Endothelial cell of umbilical vein (primary cell): ENCODE data around the gene LEP. TPM values are rescaled to one million over a fixed set of nuclear protein-coding genes. Genes with fewer than 3 reads are reported as not detected.

ENCODE experiments used
- BruUV-seq: library from RNA; stranded (reverse); fragments of 400-500 nt; replicated peaks from 2 replicates; lab custom pipeline; 2021; lab: Mats Ljungman, UMichigan
- CTCF ChIA-PET: fragments of 300-600, 350-600 bp; sonication (Branson Sonifier 250); formaldehyde crosslinking; loops from one replicate; lab custom pipeline; 2021; ENCODE audit warnings: antibody characterized with exemption, inconsistent platforms; lab: Charles Lee
- POLR2A ChIA-PET: fragments of 300-600, 350-600 bp; sonication (Branson Sonifier 250); formaldehyde crosslinking; loops from one replicate; lab custom pipeline; 2021; ENCODE audit warnings: antibody characterized with exemption, inconsistent platforms; lab: Charles Lee
- DNase-seq: peaks from one replicate; pipeline ENCODE4 v3.0.0-alpha.2; 2011; ENCODE audit warnings: low read depth, low spot score
- FAIRE-seq: peaks from 2 replicates; lab custom pipeline; 2011; peaks lifted over from hg19 to GRCh38; lab: Jason Lieb, UNC
- H2AFZ ChIP-seq: 2 replicates; pipeline ENCODE4 v1.6.0; 2012; ENCODE audit warnings: low read depth, low read length, control low read depth, inconsistent platforms
- H3K27ac ChIP-seq: 2 replicates; pipeline ENCODE4 v1.5.1; 2011; ENCODE audit warnings: low read depth, mild to moderate bottlenecking, control low read depth, low read length, moderate library complexity; ENCODE audit not compliant: insufficient read depth
- H3K27me3 ChIP-seq, 2 experiments: 2 replicates each; pipeline versions ENCODE4 v1.6.0 to v1.6.1; 2011; ENCODE audit warnings: low read length in 2 of 2, mixed read lengths in 1 of 2; ENCODE audit not compliant: control insufficient read depth in 2 of 2, insufficient read depth in 2 of 2
- H3K36me3 ChIP-seq, 2 experiments: 2 replicates in 1 of 2; 3 replicates in 1 of 2; pipeline ENCODE4 v1.5.1; 2011; ENCODE audit warnings: low read length in 2 of 2, mild to moderate bottlenecking in 1 of 2, moderate library complexity in 1 of 2; ENCODE audit not compliant: control insufficient read depth in 2 of 2, insufficient read depth in 2 of 2; ENCODE audit errors: extremely low read depth in 1 of 2
- H3K4me1 ChIP-seq: 3 replicates; pipeline ENCODE4 v1.5.1; 2011; ENCODE audit warnings: mild to moderate bottlenecking, low read length; ENCODE audit not compliant: control insufficient read depth, insufficient read depth; ENCODE audit errors: extremely low read depth
- H3K4me2 ChIP-seq: 2 replicates; pipeline ENCODE4 v1.6.1; 2011; ENCODE audit warnings: low read length, control low read depth, mixed read lengths; ENCODE audit not compliant: insufficient read depth
- H3K4me3 ChIP-seq, 3 experiments: fragments of 200-600 bp in 1 of 3; sonication (generic), shearing (Covaris generic) in 1 of 3; replicated peaks in 1 of 3; 2 replicates each; pipeline ENCODE4 v1.5.1; 2011 to 2016; ENCODE audit warnings: control low read depth in 3 of 3, low read length in 3 of 3, mild to moderate bottlenecking in 2 of 3, inconsistent platforms in 1 of 3, low read depth in 1 of 3, moderate library complexity in 1 of 3; ENCODE audit not compliant: insufficient read depth in 1 of 3
- H3K79me2 ChIP-seq: 2 replicates; pipeline ENCODE4 v1.6.0; 2012; ENCODE audit warnings: low read length, inconsistent platforms; ENCODE audit not compliant: control insufficient read depth, insufficient read depth
- H3K9ac ChIP-seq: replicated peaks from 2 replicates; pipeline ENCODE3; 2011; ENCODE audit warnings: low read length, control low read depth; ENCODE audit not compliant: insufficient read depth; ENCODE audit errors: extremely low read depth
- H3K9me1 ChIP-seq: replicated peaks from 3 replicates; pipeline ENCODE4 v1.6.0; 2011; ENCODE audit warnings: mild to moderate bottlenecking, low read length; ENCODE audit not compliant: control insufficient read depth, insufficient read depth; ENCODE audit errors: extremely low read depth
- H3K9me3 ChIP-seq: replicated peaks from 2 replicates; pipeline ENCODE4 v1.5.1; 2012; ENCODE audit warnings: low read length, inconsistent platforms; ENCODE audit not compliant: control insufficient read depth, insufficient read depth
- H4K20me1 ChIP-seq: replicated peaks from 2 replicates; pipeline ENCODE3; 2011; ENCODE audit warnings: mild to moderate bottlenecking, low read length; ENCODE audit not compliant: control insufficient read depth, insufficient read depth; ENCODE audit errors: extremely low read depth
- EZH2 ChIP-seq: IDR thresholded peaks from 2 replicates; pipeline ENCODE4 v1.6.1; 2012; ENCODE audit warnings: borderline replicate concordance, low read depth, mild to moderate bottlenecking, moderate library complexity, low read length, inconsistent platforms; ENCODE audit not compliant: severe bottlenecking
- JUN ChIP-seq: IDR thresholded peaks from 2 replicates; pipeline ENCODE4 v1.6.1; 2011; ENCODE audit warnings: borderline replicate concordance, low read depth; ENCODE audit not compliant: insufficient read length, insufficient read depth
- MAX ChIP-seq: IDR thresholded peaks from 2 replicates; pipeline ENCODE4 v1.6.1; 2011; ENCODE audit not compliant: insufficient read depth, insufficient read length
- POLR2AphosphoS5 ChIP-seq: IDR thresholded peaks from 2 replicates; pipeline ENCODE4 v1.6.1; 2012; ENCODE audit warnings: low read depth, mild to moderate bottlenecking, control low read depth, low read length, moderate library complexity; ENCODE audit not compliant: insufficient read depth
- dilution Hi-C: fragments of 300-500 bp; cut with MboI; formaldehyde crosslinking; loops from one replicate; pipeline ENCODE4 v1.15.0; 2019; ENCODE audit warnings: low sequenced_read_pairs; ENCODE audit not compliant: extremely low pct_ligation_motif_present
- intact Hi-C: fragments of 100-400 bp; cut with micrococcal nuclease; formaldehyde crosslinking; loops from one replicate; pipeline ENCODE4 v1.10.0; 2022
- polyA plus RNA-seq, 4 experiments: library from polyadenylated mRNA; depleted of rRNA in 3 of 4; stranded (reverse) in 3 of 4; unstranded in 1 of 4; fragments of >200 nt; gene quantifications; 2 replicates each; pipeline versions ENCODE4 v1.2.1 to v1.2.3, GENCODE V29; 2011 to 2012; ENCODE audit warnings: missing spikeins in 1 of 4
- total RNA-seq: library from RNA; stranded (reverse); gene quantifications from 2 replicates; pipeline ENCODE4 v1.2.3, GENCODE V29; 2021

The LEP gene
- total and polyA plus RNA-seq, 2 donors (not counting 3 experiments of a cell fraction or from before 2014, with no cell fraction given), result not detected

- dilution Hi-C loops (no loop called here), intact Hi-C loops (no loop called here)
- Histone ChIP-seq H3K9me3 (no peaks in the 10 kb centered on the region), H2AFZ (peak overlapping the region; percentile 35), H3K4me2 (peak overlapping the region; percentile 29), H3K79me2 (no peaks in the 10 kb centered on the region), H3K36me3 (no peaks in the 10 kb centered on the region), H3K27me3 (peaks cover 59 to 69% of the 10 kb centered on the region in 2 experiments), H4K20me1 (no peaks in the 10 kb centered on the region), H3K4me3 (no peak overlapping the region), H3K27ac (no peak overlapping the region), H3K9me1 (no peaks in the 10 kb centered on the region), H3K9ac (no peak overlapping the region), H3K4me1 (peaks cover 9% of the 10 kb centered on the region)
- no peak for FAIRE-seq
- ChIA-PET CTCF (no interaction called here), POLR2A (no interaction called here)
- BruUV-seq, result no TSS peak
- DNase-seq, result no peak
- peak; percentile 76 for TF ChIP-seq EZH2
- TF ChIP-seq JUN, result no peak
These were observed 30.9 kb downstream of the LEP start for GRCh38 chr7:128271942-128272481.

- peaks cover 9% of the 10 kb centered on the region for H3K4me1 ChIP-seq
- no peak overlapping the region for H3K4me3 ChIP-seq
- no peaks in the 10 kb centered on the region for H4K20me1 ChIP-seq
- no peaks in the 10 kb centered on the region for H3K9me3 ChIP-seq
- no peaks in the 10 kb centered on the region for H3K9me1 ChIP-seq
- no peaks in the 10 kb centered on the region for H3K79me2 ChIP-seq
- H3K9ac ChIP-seq, result no peak overlapping the region
- H3K27me3 ChIP-seq, result peaks cover 46 to 47% of the 10 kb centered on the region in 2 experiments
- TF ChIP-seq POLR2AphosphoS5 (no peak), MAX (no peak)
- dilution Hi-C loops (no loop called here), intact Hi-C loops (no loop called here)
- BruUV-seq, result no TSS peak
- no peak overlapping the region for H3K27ac ChIP-seq
- CTCF ChIA-PET, result no interaction called here
- H2AFZ ChIP-seq, result no peak overlapping the region
- FAIRE-seq, result no peak
- POLR2A ChIA-PET, result no interaction called here
- H3K36me3 ChIP-seq, result no peaks in the 10 kb centered on the region
- H3K4me2 ChIP-seq, result no peak overlapping the region
- DNase-seq, result no peak
These were observed 33.3 kb downstream of the LEP start for GRCh38 chr7:128274246-128274883.
